Left cardiac atrium (tissue), 2 donors: ENCODE measurements around the gene OTOR. TPM values are rescaled to one million over a fixed set of nuclear protein-coding genes. Genes with fewer than 3 reads are reported as not detected.

ENCODE experiments used
- total RNA-seq, 2 donors: library from RNA; stranded (reverse); fragmentation: NEBNext Ultra II Directional; extraction: Animal tissue kit (Norgen Biotek cat#: 25700); gene quantifications; one replicate each; pipeline ENCODE4 v1.2.1, GENCODE V29; 2021
- donor health status: DM: no; HTN: yes; CAD: no; lungs with severe emphysema.
- donor health status: DM: yes; HTN: yes; CAD: no.

OTOR gene
- total RNA-seq, 2 donors from 2014 or later = not detected

Other genes with a start within 250 kb of the OTOR start
- gene KIF16B, start 174.9 kb upstream of the OTOR start, total RNA-seq = 10 to 100 TPM; 17.0 to 17.7 TPM
- 10 to 100 TPM; 31.0 to 36.5 TPM for gene SNRPB2, start 18.3 kb upstream of the OTOR start, total RNA-seq